ENCODE measurements around the gene WWP2. TPM values are rescaled to one million over a fixed set of nuclear protein-coding genes. Genes with fewer than 3 reads are reported as not detected.
A peak's percentile ranks its signal among the peaks of the same experiment; 100 is the strongest.
"Not testable (repeated sequence)": the region's sequence is repeated elsewhere in the genome, so short reads cannot be mapped to it uniquely, and the experiment has no call there.

WWP2 gene
- total and polyA plus RNA-seq, 2 experiments from 2014 or later: 18.5 to 19.0 TPM

DNA sequence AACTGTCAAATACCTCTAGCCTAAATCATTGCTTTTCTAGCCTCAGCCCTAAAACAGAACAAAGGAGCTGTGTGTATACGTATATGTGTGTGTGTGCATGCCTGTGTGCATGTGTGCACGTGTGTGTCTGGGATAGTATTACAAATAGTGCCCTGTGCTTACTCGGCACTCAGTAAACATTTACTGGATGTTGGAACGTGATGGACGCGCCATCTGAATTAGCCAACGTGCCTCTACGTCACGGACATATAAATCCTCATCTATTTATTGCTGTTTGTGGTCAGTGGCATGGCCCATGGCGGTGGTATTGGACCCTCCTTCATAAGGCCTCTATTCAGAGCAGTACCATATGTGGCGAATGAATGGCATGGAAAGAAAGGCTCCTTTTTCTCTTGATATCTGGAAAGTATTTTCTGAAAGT is 37.5 kb downstream of the WWP2 start:
- no peak for DNase-seq
- Histone ChIP-seq H3K4me2 (ENCODE audit: unreplicated experiment) (no peak overlapping the region), H3F3A (ENCODE audit: insufficient read depth) (peaks cover 7% of the 10 kb centered on the region; the same call in 1 of the 2 replicates), H3K9me2 (ENCODE audit: insufficient read depth) (no peaks in the 10 kb centered on the region), H3K4me3 (no peak overlapping the region), H3K36me3 (ENCODE audit: low read depth) (0 out of 2 replicates have a peak, but pooled peaks cover 3% of the 10 kb centered on the region), H3K9ac (no peak overlapping the region), H3K4me1 (ENCODE audit: insufficient read depth) (no peaks in the 10 kb centered on the region), H3K27me3 (replicated peaks; ENCODE audit: insufficient read depth) (no peaks in the 10 kb centered on the region), H4K20me1 (ENCODE audit: insufficient read depth) (no peaks in the 10 kb centered on the region), H3K9me3 (ENCODE audit: low read depth) (no peaks in the 10 kb centered on the region), H3K27ac (no peak overlapping the region), H2AFZ (no peak overlapping the region), H3K79me2 (ENCODE audit: insufficient read depth) (no peaks in the 10 kb centered on the region)
- 98% methylated on average over 11 of the region's 11 CpGs for WGBS, 2 experiments (ENCODE audit: low coverage in 1 of 2, low lambda C conversion rate in 2 of 2, missing lambda C conversion rate in 2 of 2)
- TF ChIP-seq EZH2 (IDR thresholded peaks at IDR 0.05; ENCODE audit: insufficient read depth, poor library complexity, severe bottlenecking) (no peak), EZH2phosphoT487 (IDR thresholded peaks at IDR 0.05; ENCODE audit: insufficient read depth, low read depth) (no peak)
- in situ Hi-C loops (cut with MboI): loop anchor here (5.0 kb wide), 1 partner anchor 128 kb away; no protein-coding TSS in a partner anchor

DNA sequence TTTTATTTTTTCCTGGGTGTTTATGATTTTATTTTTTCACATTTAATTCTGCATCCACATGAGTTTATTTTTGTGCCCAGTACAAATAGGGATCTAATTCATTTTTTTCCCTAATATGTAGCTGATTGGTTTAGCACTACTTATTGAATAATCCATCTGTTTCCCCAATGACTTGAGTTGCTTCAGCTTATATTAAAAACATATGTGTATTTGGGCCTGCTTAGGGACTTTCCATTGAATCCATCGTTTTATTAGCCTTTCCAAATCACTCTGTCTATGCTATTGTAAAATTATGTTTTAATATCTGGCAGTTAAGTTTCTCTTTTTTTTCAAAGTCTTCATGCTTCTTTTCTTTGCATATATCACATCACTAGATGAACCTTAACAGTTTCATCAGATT is 42.2 kb downstream of the WWP2 start:
- in situ Hi-C loops (cut with MboI): loop anchor here (5.0 kb wide), 1 partner anchor 123 kb away; no protein-coding TSS in a partner anchor
- H3K9me3 ChIP-seq (ENCODE audit: low read depth): no peaks in the 10 kb centered on the region

DNA sequence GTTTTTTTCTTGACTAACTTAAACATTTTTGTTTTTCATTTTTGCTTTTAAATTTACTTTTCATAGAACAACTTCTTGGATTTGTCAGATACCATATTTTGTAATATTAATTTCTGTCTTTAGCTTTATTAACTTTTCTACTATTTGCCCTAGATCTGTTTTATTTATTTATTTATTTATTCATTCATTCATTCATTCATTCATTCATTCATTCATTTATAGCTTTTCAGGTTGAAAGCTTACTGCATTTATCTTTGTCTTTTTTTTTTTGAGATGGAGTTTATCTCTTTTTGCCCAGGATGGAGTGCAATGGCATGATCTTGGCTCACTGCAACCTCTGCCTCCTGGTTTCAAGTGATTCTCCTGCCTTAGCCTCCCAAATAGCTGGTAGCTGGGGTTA is 44.6 kb downstream of the WWP2 start:
- H3K4me2 ChIP-seq (ENCODE audit: unreplicated experiment); H3K27me3 ChIP-seq (replicated peaks; ENCODE audit: insufficient read depth); H3K79me2 ChIP-seq (ENCODE audit: insufficient read depth); H3K36me3 ChIP-seq (ENCODE audit: low read depth); H4K20me1 ChIP-seq (ENCODE audit: insufficient read depth); in situ Hi-C loops (cut with MboI); H3K9me3 ChIP-seq (ENCODE audit: low read depth); H3K9me2 ChIP-seq (ENCODE audit: insufficient read depth); H3K27ac ChIP-seq; H3F3A ChIP-seq (ENCODE audit: insufficient read depth); H3K9ac ChIP-seq; H3K4me3 ChIP-seq; H2AFZ ChIP-seq; H3K4me1 ChIP-seq (ENCODE audit: insufficient read depth); DNase-seq: not testable (repeated sequence)

More for the DNA sequence above, 42.2 kb downstream of the WWP2 start:
- peak; percentile 16 for DNase-seq
- no peaks in the 10 kb centered on the region for H3K4me1 ChIP-seq (ENCODE audit: insufficient read depth)
- no peak overlapping the region for H3K9ac ChIP-seq
- H3K4me3 ChIP-seq: no peak overlapping the region
- no peaks in the 10 kb centered on the region for H3K9me2 ChIP-seq (ENCODE audit: insufficient read depth)
- H3K27me3 ChIP-seq (replicated peaks; ENCODE audit: insufficient read depth): no peaks in the 10 kb centered on the region
- H2AFZ ChIP-seq: no peak overlapping the region
- no peak overlapping the region for H3K27ac ChIP-seq
- TF ChIP-seq EZH2 (IDR thresholded peaks at IDR 0.05; ENCODE audit: insufficient read depth, poor library complexity, severe bottlenecking): no peak
- no peak for TF ChIP-seq EZH2phosphoT487 (IDR thresholded peaks at IDR 0.05; ENCODE audit: insufficient read depth, low read depth)
- 0 out of 2 replicates have a peak, but pooled peaks cover 3% of the 10 kb centered on the region for H3K36me3 ChIP-seq (ENCODE audit: low read depth)
- H3K4me2 ChIP-seq (ENCODE audit: unreplicated experiment): no peak overlapping the region
- 0 to 5% methylated on average over 1 of the region's 1 CpG for WGBS, 2 experiments (ENCODE audit: low coverage in 1 of 2, low lambda C conversion rate in 2 of 2, missing lambda C conversion rate in 2 of 2)
- peaks cover 4% of the 10 kb centered on the region; the same call in 1 of the 2 replicates for H3F3A ChIP-seq (ENCODE audit: insufficient read depth)
- H3K79me2 ChIP-seq (ENCODE audit: insufficient read depth): no peaks in the 10 kb centered on the region
- H4K20me1 ChIP-seq (ENCODE audit: insufficient read depth): no peaks in the 10 kb centered on the region

GRCh38 chr16:69812688-69813014 is 50.5 kb downstream of the WWP2 start:
- H3K27me3 ChIP-seq (replicated peaks; ENCODE audit: insufficient read depth): no peaks in the 10 kb centered on the region
- no peak overlapping the region for H3K27ac ChIP-seq
- no peaks in the 10 kb centered on the region for H3K9me3 ChIP-seq (ENCODE audit: low read depth)
- WGBS, 2 experiments (ENCODE audit: low coverage in 1 of 2, low lambda C conversion rate in 2 of 2, missing lambda C conversion rate in 2 of 2): 93 to 97% methylated on average over 2 of the region's 2 CpGs
- no peak for DNase-seq
- no peaks in the 10 kb centered on the region for H3F3A ChIP-seq (ENCODE audit: insufficient read depth)
- no peak overlapping the region for H3K4me2 ChIP-seq (ENCODE audit: unreplicated experiment)
- H3K9me2 ChIP-seq (ENCODE audit: insufficient read depth): no peaks in the 10 kb centered on the region
- H3K79me2 ChIP-seq (ENCODE audit: insufficient read depth): no peaks in the 10 kb centered on the region
- in situ Hi-C loops (cut with MboI): no loop called here
- no peak for TF ChIP-seq EZH2 (IDR thresholded peaks at IDR 0.05; ENCODE audit: insufficient read depth, poor library complexity, severe bottlenecking)
- TF ChIP-seq EZH2phosphoT487 (IDR thresholded peaks at IDR 0.05; ENCODE audit: insufficient read depth, low read depth): no peak
- H3K36me3 ChIP-seq (ENCODE audit: low read depth): no peaks in the 10 kb centered on the region
- no peak overlapping the region for H3K9ac ChIP-seq
- H3K4me1 ChIP-seq (ENCODE audit: insufficient read depth): no peaks in the 10 kb centered on the region
- no peaks in the 10 kb centered on the region for H4K20me1 ChIP-seq (ENCODE audit: insufficient read depth)
- no peak overlapping the region for H2AFZ ChIP-seq
- H3K4me3 ChIP-seq: no peak overlapping the region

GRCh38 chr16:69814078-69814477 is 51.9 kb downstream of the WWP2 start:
- H3K4me2 ChIP-seq (ENCODE audit: unreplicated experiment): no peak overlapping the region
- no peaks in the 10 kb centered on the region for H3F3A ChIP-seq (ENCODE audit: insufficient read depth)
- WGBS, 2 experiments (ENCODE audit: low coverage in 1 of 2, low lambda C conversion rate in 2 of 2, missing lambda C conversion rate in 2 of 2): 92 to 94% methylated on average over 5 of the region's 5 CpGs
- H3K27me3 ChIP-seq (replicated peaks; ENCODE audit: insufficient read depth): no peaks in the 10 kb centered on the region
- no peaks in the 10 kb centered on the region for H3K79me2 ChIP-seq (ENCODE audit: insufficient read depth)
- H3K27ac ChIP-seq: no peak overlapping the region
- no peaks in the 10 kb centered on the region for H4K20me1 ChIP-seq (ENCODE audit: insufficient read depth)
- H3K36me3 ChIP-seq (ENCODE audit: low read depth): no peaks in the 10 kb centered on the region
- no peak overlapping the region for H3K9ac ChIP-seq
- H3K9me2 ChIP-seq (ENCODE audit: insufficient read depth): no peaks in the 10 kb centered on the region
- in situ Hi-C loops (cut with MboI): no loop called here
- no peak for DNase-seq
- H3K4me3 ChIP-seq: no peak overlapping the region
- H3K4me1 ChIP-seq (ENCODE audit: insufficient read depth): no peaks in the 10 kb centered on the region
- H2AFZ ChIP-seq: no peak overlapping the region
- no peak for TF ChIP-seq EZH2 (IDR thresholded peaks at IDR 0.05; ENCODE audit: insufficient read depth, poor library complexity, severe bottlenecking)
- TF ChIP-seq EZH2phosphoT487 (IDR thresholded peaks at IDR 0.05; ENCODE audit: insufficient read depth, low read depth): no peak
- no peaks in the 10 kb centered on the region for H3K9me3 ChIP-seq (ENCODE audit: low read depth)
